Measurements from ENCODE around the gene MYO18A.
A peak's percentile ranks its signal among the peaks of the same experiment; 100 is the strongest.

The MYO18A gene

GRCh38 chr17:29042679-29043538, 137.3 kb downstream of the MYO18A start, which contains the start of gene PIPOX:
TSS of gene PIPOX (plus strand) at chr17:29043141. CDS start at chr17:29043226, 85 bp downstream.
- Histone ChIP-seq H3K4me1 (no peaks in the 10 kb centered on the region), H3K9ac (no peak within 1 kb of the TSS), H2AFZ (no peak within 1 kb of the TSS), H3K9me3 (ENCODE audit: control insufficient read depth, low read length) (no peaks in the 10 kb centered on the region), H3K27me3 (ENCODE audit: control insufficient read depth, insufficient read depth, low read length) (no peaks in the 10 kb centered on the region), H3K4me3 (ENCODE audit: low read depth, low read length) (no peak within 1 kb of the TSS), H3K4me2 (ENCODE audit: low read length) (peak within 1 kb of the TSS; percentile 14), H3K79me2 (no peaks in the 10 kb centered on the region), H3K36me3 (ENCODE audit: control insufficient read depth, insufficient read depth, low read length) (no peaks in the 10 kb centered on the region), H3K27ac (no peak within 1 kb of the TSS)
- no peak for TF ChIP-seq CTCF (IDR thresholded peaks at IDR 0.05)

- H3K36me3 ChIP-seq (ENCODE audit: control insufficient read depth, insufficient read depth, low read length) = no peaks in the 10 kb centered on the region
- H3K27me3 ChIP-seq (ENCODE audit: control insufficient read depth, insufficient read depth, low read length) = no peaks in the 10 kb centered on the region
- TF ChIP-seq CTCF (IDR thresholded peaks at IDR 0.05) = no peak
- H3K79me2 ChIP-seq = no peaks in the 10 kb centered on the region
- H3K4me3 ChIP-seq (ENCODE audit: low read depth, low read length) = no peak overlapping the region
- no peaks in the 10 kb centered on the region for H3K4me1 ChIP-seq
- no peak overlapping the region for H2AFZ ChIP-seq
- H3K9ac ChIP-seq = no peak overlapping the region
- H3K9me3 ChIP-seq (ENCODE audit: control insufficient read depth, low read length) = no peaks in the 10 kb centered on the region
- no peak overlapping the region for H3K27ac ChIP-seq
- peak overlapping the region; percentile 14 for H3K4me2 ChIP-seq (ENCODE audit: low read length)
These were observed 138.0 kb downstream of the MYO18A start for GRCh38 chr17:29042026-29042678.

- no peak for TF ChIP-seq CTCF (IDR thresholded peaks at IDR 0.05)
- H2AFZ ChIP-seq = no peak overlapping the region
- H3K4me2 ChIP-seq (ENCODE audit: low read length) = no peak overlapping the region
- no peaks in the 10 kb centered on the region for H3K9me3 ChIP-seq (ENCODE audit: control insufficient read depth, low read length)
- H3K4me3 ChIP-seq (ENCODE audit: low read depth, low read length) = no peak overlapping the region
- no peaks in the 10 kb centered on the region for H3K36me3 ChIP-seq (ENCODE audit: control insufficient read depth, insufficient read depth, low read length)
- H3K9ac ChIP-seq = no peak overlapping the region
- H3K79me2 ChIP-seq = no peaks in the 10 kb centered on the region
- no peak overlapping the region for H3K27ac ChIP-seq
- H3K4me1 ChIP-seq = no peaks in the 10 kb centered on the region
- H3K27me3 ChIP-seq (ENCODE audit: control insufficient read depth, insufficient read depth, low read length) = no peaks in the 10 kb centered on the region
These were observed 138.6 kb downstream of the MYO18A start for GRCh38 chr17:29041571-29041970.

- TF ChIP-seq CTCF (IDR thresholded peaks at IDR 0.05) = no peak
- Histone ChIP-seq H3K4me2 (ENCODE audit: low read length) (no peak overlapping the region), H3K79me2 (no peaks in the 10 kb centered on the region), H2AFZ (no peak overlapping the region), H3K9me3 (ENCODE audit: control insufficient read depth, low read length) (no peaks in the 10 kb centered on the region), H3K4me3 (ENCODE audit: low read depth, low read length) (no peak overlapping the region), H3K27ac (no peak overlapping the region), H3K9ac (no peak overlapping the region), H3K4me1 (no peaks in the 10 kb centered on the region), H3K27me3 (ENCODE audit: control insufficient read depth, insufficient read depth, low read length) (no peaks in the 10 kb centered on the region), H3K36me3 (ENCODE audit: control insufficient read depth, insufficient read depth, low read length) (no peaks in the 10 kb centered on the region)
These were observed 139.1 kb downstream of the MYO18A start for GRCh38 chr17:29041091-29041490.

Data from parathyroid adenoma (tissue), 2 donors.